ENCODE measurements around the gene PUDP.

Gene PUDP

GRCh38 chrX:7120878-7121219 is 27.1 kb downstream of the PUDP start:
- TF ChIP-seq Cebpa-rat (IDR thresholded peaks at IDR 0.05), result no peak
- H3K27ac ChIP-seq, result peak overlapping the region in 5 of 11 experiments; percentile 5 to 16 (median 9); a peak in 3 of 22 replicates
- H3K9me3 ChIP-seq (replicated peaks in 1 of 11), result peaks cover 24 to 97% (median 78%) of the 10 kb centered on the region in 11 experiments
- no peak overlapping the region for H3K4me3 ChIP-seq
- no peaks in the 10 kb centered on the region for H3K27me3 ChIP-seq
- no peak overlapping the region for H3K9ac ChIP-seq
- H3K4me1 ChIP-seq, result peaks cover 28 to 50% (median 40%) of the 10 kb centered on the region in 10 experiments
- peak overlapping the region; percentile 8 to 47 (median 27); a peak in 15 of 22 replicates for H3K4me2 ChIP-seq
- peaks cover 18 to 98% (median 63%) of the 10 kb centered on the region in 11 experiments for H3K36me3 ChIP-seq
- peaks cover 0 to 5% (median 0%) of the 10 kb centered on the region in 11 experiments; a peak in 1 of 22 replicates for H4K20me1 ChIP-seq

GRCh38 chrX:7119950-7120877 is 27.7 kb downstream of the PUDP start:
- peak overlapping the region; percentile 8 to 47 (median 33); a peak in 14 of 22 replicates for H3K4me2 ChIP-seq
- H3K27me3 ChIP-seq, result no peaks in the 10 kb centered on the region
- no peak overlapping the region for H3K4me3 ChIP-seq
- H3K36me3 ChIP-seq, result peaks cover 13 to 98% (median 61%) of the 10 kb centered on the region in 11 experiments
- no peak overlapping the region for H3K9ac ChIP-seq
- peaks cover 0 to 5% (median 0%) of the 10 kb centered on the region in 11 experiments; a peak in 1 of 22 replicates for H4K20me1 ChIP-seq
- peaks cover 17 to 96% (median 76%) of the 10 kb centered on the region in 11 experiments for H3K9me3 ChIP-seq (replicated peaks in 1 of 11)
- H3K27ac ChIP-seq, result peak overlapping the region in 7 of 11 experiments; percentile 1 to 17 (median 11); a peak in 7 of 22 replicates
- H3K4me1 ChIP-seq, result peaks cover 34 to 56% (median 44%) of the 10 kb centered on the region in 10 experiments
- peak in 5 of 11 experiments; percentile 27 to 71 (median 44); a peak in 6 of 22 replicates for TF ChIP-seq Cebpa-rat (IDR thresholded peaks at IDR 0.05)

- Histone ChIP-seq H3K9me3 (replicated peaks in 1 of 11) (peaks cover 0 to 95% (median 69%) of the 10 kb centered on the region in 11 experiments; a peak in 18 of 22 replicates), H3K36me3 (peaks cover 15 to 100% (median 70%) of the 10 kb centered on the region in 11 experiments), H3K27me3 (no peaks in the 10 kb centered on the region), H4K20me1 (peaks cover 0 to 5% (median 0%) of the 10 kb centered on the region in 11 experiments; a peak in 1 of 22 replicates), H3K4me3 (peak overlapping the region in 2 of 10 experiments; percentile 15 to 28; a peak in 2 of 20 replicates), H3K4me2 (peak overlapping the region; percentile 4 to 58 (median 46); a peak in 21 of 22 replicates), H3K9ac (no peak overlapping the region), H3K4me1 (peaks cover 35 to 65% (median 53%) of the 10 kb centered on the region in 10 experiments), H3K27ac (peak overlapping the region in 8 of 11 experiments; percentile 3 to 59 (median 42); a peak in 13 of 22 replicates)
- no peak for TF ChIP-seq Cebpa-rat (IDR thresholded peaks at IDR 0.05)
Observed at GRCh38 chrX:7117587-7117986, 30.4 kb downstream of the PUDP start.

- Histone ChIP-seq H3K4me2 (peak overlapping the region in 4 of 11 experiments; percentile 6 to 30 (median 15); a peak in 2 of 22 replicates), H3K36me3 (peaks cover 15 to 87% (median 60%) of the 10 kb centered on the region in 11 experiments), H3K27me3 (no peaks in the 10 kb centered on the region), H3K9me3 (replicated peaks in 1 of 11) (peaks cover 0 to 86% (median 61%) of the 10 kb centered on the region in 11 experiments; a peak in 18 of 22 replicates), H3K4me1 (peaks cover 41 to 70% (median 61%) of the 10 kb centered on the region in 10 experiments), H3K27ac (peak overlapping the region in 7 of 11 experiments; percentile 5 to 94 (median 39); a peak in 9 of 22 replicates), H3K4me3 (no peak overlapping the region), H4K20me1 (peaks cover 0 to under 1% (median 0%) of the 10 kb centered on the region in 11 experiments; a peak in 1 of 22 replicates), H3K9ac (no peak overlapping the region)
- no peak for TF ChIP-seq Cebpa-rat (IDR thresholded peaks at IDR 0.05)
Observed at GRCh38 chrX:7116081-7116480, 31.9 kb downstream of the PUDP start.

- TF ChIP-seq Cebpa-rat (IDR thresholded peaks at IDR 0.05), result no peak
- Histone ChIP-seq H3K27me3 (no peaks in the 10 kb centered on the region), H3K9ac (no peak overlapping the region), H3K27ac (peak overlapping the region in 6 of 11 experiments; percentile 2 to 94 (median 46); a peak in 10 of 22 replicates), H3K4me1 (peaks cover 41 to 70% (median 62%) of the 10 kb centered on the region in 10 experiments), H3K9me3 (replicated peaks in 1 of 11) (peaks cover 0 to 83% (median 57%) of the 10 kb centered on the region in 11 experiments; a peak in 18 of 22 replicates), H3K36me3 (peaks cover 15 to 81% (median 59%) of the 10 kb centered on the region in 11 experiments), H4K20me1 (no peaks in the 10 kb centered on the region), H3K4me2 (peak overlapping the region in 6 of 11 experiments; percentile 0 to 26 (median 15); a peak in 4 of 22 replicates), H3K4me3 (no peak overlapping the region)
Observed at GRCh38 chrX:7115557-7115956, 32.4 kb downstream of the PUDP start.

- peak overlapping the region in 9 of 11 experiments; percentile 91 to 98 (median 96); a peak in 18 of 22 replicates for H3K27ac ChIP-seq
- peak overlapping the region in 7 of 11 experiments; percentile 84 to 89 (median 86); a peak in 15 of 22 replicates for H3K9ac ChIP-seq
- H3K4me1 ChIP-seq, result peaks cover 50 to 87% (median 75%) of the 10 kb centered on the region in 10 experiments
- no peak for TF ChIP-seq Cebpa-rat (IDR thresholded peaks at IDR 0.05)
- no peaks in the 10 kb centered on the region for H3K27me3 ChIP-seq
- H4K20me1 ChIP-seq, result no peaks in the 10 kb centered on the region
- H3K4me2 ChIP-seq, result peak overlapping the region; percentile 71 to 96 (median 89); a peak in 21 of 22 replicates
- peaks cover 0 to 49% (median 35%) of the 10 kb centered on the region in 11 experiments; a peak in 18 of 22 replicates for H3K9me3 ChIP-seq (replicated peaks in 1 of 11)
- peak overlapping the region in 4 of 10 experiments; percentile 33 to 49 (median 38); a peak in 6 of 20 replicates for H3K4me3 ChIP-seq
- peaks cover 15 to 55% (median 42%) of the 10 kb centered on the region in 11 experiments for H3K36me3 ChIP-seq
Observed at GRCh38 chrX:7112071-7112470, 35.9 kb downstream of the PUDP start.

- Histone ChIP-seq H3K9ac (peak overlapping the region in 8 of 11 experiments; percentile 84 to 89 (median 86); a peak in 16 of 22 replicates), H3K4me3 (peak overlapping the region in 5 of 10 experiments; percentile 33 to 49 (median 41); a peak in 9 of 20 replicates), H3K9me3 (replicated peaks in 1 of 11) (peaks cover 0 to 43% (median 29%) of the 10 kb centered on the region in 11 experiments; a peak in 16 of 22 replicates), H3K27me3 (no peaks in the 10 kb centered on the region), H3K36me3 (peaks cover 11 to 49% (median 36%) of the 10 kb centered on the region in 11 experiments), H3K27ac (peak overlapping the region in 10 of 11 experiments; percentile 84 to 98 (median 96); a peak in 20 of 22 replicates), H4K20me1 (no peaks in the 10 kb centered on the region), H3K4me1 (peaks cover 47 to 88% (median 80%) of the 10 kb centered on the region in 10 experiments), H3K4me2 (peak overlapping the region; percentile 71 to 96 (median 89))
- no peak for TF ChIP-seq Cebpa-rat (IDR thresholded peaks at IDR 0.05)
Observed at GRCh38 chrX:7111518-7111917, 36.4 kb downstream of the PUDP start.

- Histone ChIP-seq H3K36me3 (peaks cover 7 to 48% (median 35%) of the 10 kb centered on the region in 11 experiments; a peak in 19 of 22 replicates), H3K4me1 (peaks cover 47 to 90% (median 77%) of the 10 kb centered on the region in 10 experiments), H3K27ac (peak overlapping the region; percentile 67 to 98 (median 95)), H3K9ac (peak overlapping the region; percentile 43 to 89 (median 85); a peak in 21 of 22 replicates), H3K4me3 (peak overlapping the region in 6 of 10 experiments; percentile 31 to 53 (median 48); a peak in 9 of 20 replicates), H3K9me3 (replicated peaks in 1 of 11) (peaks cover 0 to 37% (median 23%) of the 10 kb centered on the region in 11 experiments; a peak in 14 of 22 replicates), H4K20me1 (no peaks in the 10 kb centered on the region), H3K27me3 (no peaks in the 10 kb centered on the region), H3K4me2 (peak overlapping the region; percentile 84 to 96 (median 90))
- TF ChIP-seq Cebpa-rat (IDR thresholded peaks at IDR 0.05), result no peak
Observed at GRCh38 chrX:7110821-7111276, 37.1 kb downstream of the PUDP start.
